ENCODE measurements around the gene GPC5. TPM values are rescaled to one million over a fixed set of nuclear protein-coding genes. Genes with fewer than 3 reads are reported as not detected.
"Not testable (repeated sequence)": the region's sequence is repeated elsewhere in the genome, so short reads cannot be mapped to it uniquely, and the experiment has no call there.

Gene GPC5
- polyA plus RNA-seq, 10 donors: 0.16 to 0.77 (median 0.26) TPM

GRCh38 chr13:92460479-92460878 lies 1062.1 kb downstream of the GPC5 start:
- no peak for DNase-seq

- DNase-seq: no peak
Observed at GRCh38 chr13:92461402-92461801, 1063.0 kb downstream of the GPC5 start.

GRCh38 chr13:92461831-92462230 lies 1063.4 kb downstream of the GPC5 start:
- no peak for DNase-seq

- DNase-seq: no peak
Observed at GRCh38 chr13:92463134-92463533, 1064.7 kb downstream of the GPC5 start.

- DNase-seq: no peak
Observed at GRCh38 chr13:92473765-92474475, 1075.5 kb downstream of the GPC5 start.

- DNase-seq: no peak
Observed at GRCh38 chr13:92480387-92480786, 1082.0 kb downstream of the GPC5 start.

GRCh38 chr13:92482790-92483189 lies 1084.4 kb downstream of the GPC5 start:
- DNase-seq: not testable (repeated sequence)

- no peak for DNase-seq
Observed at GRCh38 chr13:92483894-92484293, 1085.5 kb downstream of the GPC5 start.

GRCh38 chr13:92487238-92487637 lies 1088.8 kb downstream of the GPC5 start:
- DNase-seq: no peak

GRCh38 chr13:92488249-92488852 lies 1089.9 kb downstream of the GPC5 start:
- DNase-seq: no peak

GRCh38 chr13:92491839-92492238 lies 1093.4 kb downstream of the GPC5 start:
- DNase-seq: no peak

- no peak for DNase-seq
Observed at GRCh38 chr13:92494915-92495314, 1096.5 kb downstream of the GPC5 start.

GRCh38 chr13:92500192-92500591 lies 1101.8 kb downstream of the GPC5 start:
- no peak for DNase-seq

- DNase-seq: peak in 1 of 3 donors; percentile 1
Observed at GRCh38 chr13:92510416-92510815, 1112.0 kb downstream of the GPC5 start.

GRCh38 chr13:92512852-92513251 lies 1114.4 kb downstream of the GPC5 start:
- DNase-seq: peak in 2 of 3 donors; percentile 1 to 7

- DNase-seq: no peak
Observed at GRCh38 chr13:92513672-92514071, 1115.3 kb downstream of the GPC5 start.

- DNase-seq: no peak
Observed at GRCh38 chr13:92514420-92515125, 1116.2 kb downstream of the GPC5 start.

- not testable (repeated sequence) for DNase-seq
Observed at GRCh38 chr13:92516878-92517277, 1118.5 kb downstream of the GPC5 start.

GRCh38 chr13:92518622-92519021 lies 1120.2 kb downstream of the GPC5 start:
- DNase-seq: not testable (repeated sequence)

- no peak for DNase-seq
Observed at GRCh38 chr13:92530364-92530763, 1131.9 kb downstream of the GPC5 start.

GRCh38 chr13:92535222-92536006 lies 1137.0 kb downstream of the GPC5 start:
- no peak for DNase-seq

GRCh38 chr13:92537471-92537870 lies 1139.0 kb downstream of the GPC5 start:
- no peak for DNase-seq

All from muscle of back (tissue), 11 donors.